Omental fat pad (tissue), 4 donors: ENCODE results near the gene S100PBP. TPM values are rescaled to one million over a fixed set of nuclear protein-coding genes. Genes with fewer than 3 reads are reported as not detected.
A peak's percentile ranks its signal among the peaks of the same experiment; 100 is the strongest.

ENCODE experiments used
- ATAC-seq: fragments of 150-250 bp; one replicate; pipeline ENCODE4 v1.9.1; 2016; ENCODE audit warnings: mild to moderate bottlenecking, moderate library complexity; ENCODE audit not compliant: low FRiP score
- DNase-seq: peaks from one replicate; pipeline ENCODE4 v3.0.0-alpha.2; 2019; ENCODE audit warnings: low spot score
- total RNA-seq, 4 donors: library from RNA; depleted of rRNA; stranded (reverse); fragments of >200 nt; gene quantifications; one replicate each; pipeline ENCODE4 v1.1.0, GENCODE V29; 2016
- TF ChIP-seq, protein P1 (sequence below), 3 donors: fragments of 450-650 bp; IDR thresholded peaks; one replicate each; pipeline ENCODE4 v1.5.1; 2016 to 2017; ENCODE audit warnings: antibody characterized with exemption in 3 of 3, mild to moderate bottlenecking in 3 of 3, moderate library complexity in 2 of 3

The S100PBP gene
- total RNA-seq, 4 donors from 2014 or later: 20.4 to 47.6 (median 28.4) TPM

DNA sequence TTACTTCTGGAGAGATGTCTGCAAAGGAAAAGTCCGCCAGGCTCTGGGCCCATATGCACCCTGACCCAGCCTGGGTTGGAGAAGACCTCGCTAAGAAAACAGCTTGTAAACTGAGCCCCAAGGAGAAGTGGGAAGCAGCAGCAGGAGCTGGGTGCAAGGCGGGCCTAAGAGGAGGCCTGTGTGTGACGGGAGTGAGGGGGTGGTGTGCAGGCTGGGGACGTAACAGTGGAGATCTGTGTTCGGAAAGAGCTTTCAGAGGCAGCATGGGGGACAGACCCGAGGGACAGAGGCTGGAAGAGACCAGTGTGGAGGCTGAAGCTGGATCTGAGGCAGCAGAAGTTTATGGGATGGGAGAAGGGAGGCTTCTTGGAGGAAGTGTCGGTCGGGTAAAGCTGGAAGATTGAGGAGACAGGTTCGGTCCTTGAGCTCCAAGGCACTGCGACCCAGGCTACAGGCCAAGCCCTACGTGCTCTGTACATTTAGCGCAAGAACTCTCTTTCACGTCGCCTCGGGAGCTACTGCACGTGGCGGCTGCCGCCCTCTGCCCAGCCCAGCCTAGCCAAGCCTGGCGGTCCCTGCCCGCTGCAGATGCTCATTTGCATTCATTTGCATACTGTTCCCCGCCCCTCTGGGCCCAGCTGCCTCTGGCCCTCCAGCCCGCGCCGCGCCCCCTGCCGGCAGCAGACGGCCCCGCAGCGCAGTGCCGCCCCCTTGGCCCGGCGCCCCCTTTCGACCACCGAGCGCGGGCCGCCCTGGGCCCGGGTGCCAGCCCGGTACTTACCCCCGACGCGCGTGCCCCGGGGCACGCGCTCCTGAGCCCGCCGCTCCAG, 75.1 kb downstream of the S100PBP start:
- ATAC-seq (peak; percentile 29), DNase-seq (no peak)
- TF ChIP-seq, protein P1, sequence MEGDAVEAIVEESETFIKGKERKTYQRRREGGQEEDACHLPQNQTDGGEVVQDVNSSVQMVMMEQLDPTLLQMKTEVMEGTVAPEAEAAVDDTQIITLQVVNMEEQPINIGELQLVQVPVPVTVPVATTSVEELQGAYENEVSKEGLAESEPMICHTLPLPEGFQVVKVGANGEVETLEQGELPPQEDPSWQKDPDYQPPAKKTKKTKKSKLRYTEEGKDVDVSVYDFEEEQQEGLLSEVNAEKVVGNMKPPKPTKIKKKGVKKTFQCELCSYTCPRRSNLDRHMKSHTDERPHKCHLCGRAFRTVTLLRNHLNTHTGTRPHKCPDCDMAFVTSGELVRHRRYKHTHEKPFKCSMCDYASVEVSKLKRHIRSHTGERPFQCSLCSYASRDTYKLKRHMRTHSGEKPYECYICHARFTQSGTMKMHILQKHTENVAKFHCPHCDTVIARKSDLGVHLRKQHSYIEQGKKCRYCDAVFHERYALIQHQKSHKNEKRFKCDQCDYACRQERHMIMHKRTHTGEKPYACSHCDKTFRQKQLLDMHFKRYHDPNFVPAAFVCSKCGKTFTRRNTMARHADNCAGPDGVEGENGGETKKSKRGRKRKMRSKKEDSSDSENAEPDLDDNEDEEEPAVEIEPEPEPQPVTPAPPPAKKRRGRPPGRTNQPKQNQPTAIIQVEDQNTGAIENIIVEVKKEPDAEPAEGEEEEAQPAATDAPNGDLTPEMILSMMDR (IDR thresholded peaks at IDR 0.05): no peak

DNA sequence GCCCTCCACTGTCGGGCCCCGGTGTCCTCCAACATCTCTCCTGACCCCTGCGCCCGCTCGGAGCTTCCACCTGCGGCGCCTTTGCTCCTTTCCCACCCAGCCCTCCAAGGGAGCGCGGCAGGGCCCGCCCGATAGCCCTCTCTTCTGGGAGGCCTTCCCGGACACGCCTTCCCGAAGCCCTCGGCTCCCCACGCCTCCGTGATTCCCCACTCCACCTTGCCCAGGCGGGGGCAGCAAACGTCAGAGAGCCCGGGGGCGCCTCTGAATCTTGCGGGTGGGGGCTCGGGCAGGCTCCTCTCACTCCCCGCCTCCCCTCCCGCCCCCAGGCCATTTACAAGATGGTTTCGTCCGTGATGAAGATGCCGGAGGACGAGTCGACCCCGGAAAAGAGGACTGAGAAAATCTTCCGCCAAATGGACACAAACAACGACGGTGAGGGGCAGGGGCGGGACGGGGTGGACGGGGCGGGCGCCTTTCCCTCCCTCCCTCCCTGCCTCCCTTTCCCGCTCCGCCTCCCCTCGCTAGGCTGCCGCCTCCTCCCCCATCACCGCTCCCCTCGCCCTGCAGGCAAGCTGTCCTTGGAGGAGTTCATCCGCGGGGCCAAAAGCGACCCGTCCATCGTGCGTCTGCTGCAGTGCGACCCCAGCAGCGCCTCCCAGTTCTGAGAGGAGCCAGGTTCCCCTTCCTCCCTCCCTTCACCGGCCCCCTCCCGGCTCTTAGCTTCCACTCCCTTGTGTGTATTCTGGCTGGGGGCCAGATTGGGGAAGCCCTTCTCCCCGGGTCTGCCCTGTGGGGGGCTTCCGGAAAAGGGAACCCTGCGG, 76.0 kb downstream of the S100PBP start:
- ATAC-seq: peak; percentile 74
- TF ChIP-seq, protein P1 (IDR thresholded peaks at IDR 0.05): no peak
- DNase-seq: no peak

DNA sequence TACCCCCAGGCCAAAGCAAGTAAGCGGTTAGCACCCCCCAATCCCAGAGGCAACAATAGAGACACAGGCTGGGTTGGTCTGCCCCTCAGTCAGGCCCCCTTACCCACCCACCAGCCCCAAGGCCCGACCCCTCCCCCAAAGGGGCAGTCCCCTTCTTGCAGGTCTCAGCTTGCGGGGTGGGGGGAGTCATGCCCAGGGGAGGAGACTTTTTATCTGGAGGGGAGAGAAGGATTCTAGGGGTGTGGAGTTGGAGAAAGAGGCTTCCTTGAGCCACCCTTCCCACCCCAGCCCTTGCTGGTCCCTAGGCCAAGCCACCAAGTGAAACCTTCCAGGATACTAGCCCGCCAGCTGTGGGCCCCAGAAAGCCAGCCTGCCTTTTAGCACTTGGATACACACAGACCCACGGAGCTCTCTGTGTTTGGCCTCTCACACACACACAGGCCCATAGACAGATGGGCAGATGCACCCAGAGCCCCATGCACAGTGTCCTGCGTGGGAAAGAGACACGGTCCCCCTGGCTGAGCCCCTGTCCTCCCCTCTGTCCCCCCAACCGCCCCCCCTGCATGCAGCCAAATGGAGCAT, 76.7 kb downstream of the S100PBP start:
- ATAC-seq (no peak), DNase-seq (no peak)
- TF ChIP-seq, protein P1 (IDR thresholded peaks at IDR 0.05): no peak

DNA sequence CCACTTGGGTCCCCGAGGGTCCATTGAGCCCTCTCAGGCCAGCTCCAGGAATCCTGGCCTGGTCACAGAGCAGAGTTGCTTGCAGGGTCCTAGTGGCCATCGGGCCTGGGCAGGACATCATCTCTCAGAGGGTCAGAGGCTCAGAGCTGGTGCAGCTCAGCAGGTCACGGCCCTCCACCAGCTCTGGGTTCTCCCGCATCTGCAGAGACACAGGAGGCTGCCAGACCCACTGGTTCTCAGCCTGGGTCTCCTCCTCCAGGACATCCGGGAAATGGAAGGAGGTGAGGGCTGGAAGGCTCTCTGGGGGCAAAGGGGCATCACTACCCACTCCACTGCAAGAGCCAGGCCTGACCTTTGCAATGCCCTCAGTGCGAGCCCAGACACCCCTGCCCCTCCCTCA, 77.2 kb downstream of the S100PBP start:
- DNase-seq (no peak), ATAC-seq (no peak)
- TF ChIP-seq, protein P1 (IDR thresholded peaks at IDR 0.05): no peak

DNA sequence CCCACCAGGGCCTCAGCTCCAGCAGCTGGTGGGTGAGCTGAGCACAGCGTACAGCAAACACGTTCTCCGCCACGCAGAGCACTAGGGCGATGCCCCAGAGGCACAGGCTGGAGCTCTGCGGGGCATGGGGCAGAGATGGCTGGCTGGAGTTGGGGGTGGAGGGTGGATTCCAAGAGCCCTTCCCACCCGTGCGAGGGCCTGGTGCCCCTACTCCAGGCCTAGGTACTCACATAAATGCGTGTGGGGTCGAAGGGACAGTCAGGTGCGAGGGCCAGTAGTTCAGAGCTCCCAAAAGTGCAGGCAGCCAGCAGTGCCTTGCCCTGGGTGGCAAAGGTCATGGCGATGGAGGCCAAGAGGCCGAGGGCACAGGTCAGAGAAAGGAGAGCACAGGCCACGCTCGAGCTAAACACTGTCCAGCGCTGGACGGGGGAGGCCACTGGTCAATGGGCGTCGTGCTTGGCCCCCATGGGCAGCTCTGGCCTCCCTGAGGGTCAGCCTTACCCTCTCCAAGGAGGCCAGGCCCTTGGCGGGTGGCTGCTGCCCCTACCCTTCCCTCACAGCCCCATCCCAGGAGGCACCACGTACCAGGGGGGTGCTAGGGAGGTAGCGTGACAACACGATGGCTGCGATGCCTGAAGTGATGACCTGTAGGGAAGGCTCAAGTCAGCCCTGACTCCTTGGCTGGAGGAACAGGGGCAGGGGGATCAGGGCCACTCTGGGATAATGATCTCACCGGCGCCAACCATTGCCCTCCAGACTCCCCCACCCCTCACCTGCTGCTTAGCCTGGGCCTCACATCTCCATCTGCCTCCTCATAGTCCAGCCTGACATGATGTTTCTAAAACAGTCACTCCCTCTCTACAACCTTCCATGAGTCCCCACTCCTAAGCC, 78.1 kb downstream of the S100PBP start:
- DNase-seq (no peak), ATAC-seq (no peak)
- TF ChIP-seq, protein P1 (IDR thresholded peaks at IDR 0.05): no peak

DNA sequence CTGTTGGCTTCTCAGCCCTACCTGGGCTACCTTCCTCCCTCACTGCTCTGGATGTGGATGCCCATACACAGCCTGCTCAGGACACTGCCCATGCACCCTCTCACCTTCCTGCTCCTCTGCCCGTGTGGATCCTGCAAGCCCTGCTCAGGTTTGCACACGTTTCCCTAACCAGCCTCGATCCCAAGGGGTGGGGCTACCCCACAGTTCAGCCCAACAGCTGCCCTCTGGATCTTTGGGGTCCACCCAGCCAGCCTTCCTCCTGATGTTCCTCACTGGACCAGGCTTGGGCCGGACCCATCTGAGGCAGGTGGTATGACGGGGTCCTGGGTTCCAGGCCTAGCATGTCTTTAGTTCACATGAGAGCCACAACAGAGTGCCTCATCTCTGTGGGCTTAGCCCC, 79.0 kb downstream of the S100PBP start:
- ATAC-seq: no peak
- no peak for DNase-seq
- TF ChIP-seq, protein P1 (IDR thresholded peaks at IDR 0.05): no peak
